Left colon (tissue), 2 donors: ENCODE results near the gene FARP2. TPM values are rescaled to one million over a fixed set of nuclear protein-coding genes. Genes with fewer than 3 reads are reported as not detected.

Experiments
- ATAC-seq: fragments of 200-7000 bp; cut with Tn5 transposase; one replicate; pipeline ENCODE4 v1.9.1; 2020; ENCODE audit warnings: mild to moderate bottlenecking, moderate library complexity
- DNase-seq, 2 donors: peaks; one replicate each; pipeline ENCODE4 v3.0.0-alpha.2; 2020
- intact Hi-C, 2 donors: fragments of 100-400 bp; cut with DNase I in 1 of 2; cut with micrococcal nuclease in 1 of 2; formaldehyde crosslinking; loops; one replicate each; pipeline versions ENCODE4 v1.11.2 to v1.14.0; 2022; cut with DNase I, micrococcal nuclease
- total RNA-seq, 2 donors: library from RNA; stranded (reverse); fragmentation: NEBNext Ultra II Directional; extraction: Animal tissue kit (Norgen Biotek cat#: 25700); gene quantifications; one replicate each; pipeline ENCODE4 v1.2.1, GENCODE V29; 2021
- donor health status: DM: no; HTN: no; CAD: no.
- donor health status: DM: yes; HTN: yes; CAD: no.

FARP2 gene
- total RNA-seq, 2 donors from 2014 or later, result 126 to 138 TPM

DNA sequence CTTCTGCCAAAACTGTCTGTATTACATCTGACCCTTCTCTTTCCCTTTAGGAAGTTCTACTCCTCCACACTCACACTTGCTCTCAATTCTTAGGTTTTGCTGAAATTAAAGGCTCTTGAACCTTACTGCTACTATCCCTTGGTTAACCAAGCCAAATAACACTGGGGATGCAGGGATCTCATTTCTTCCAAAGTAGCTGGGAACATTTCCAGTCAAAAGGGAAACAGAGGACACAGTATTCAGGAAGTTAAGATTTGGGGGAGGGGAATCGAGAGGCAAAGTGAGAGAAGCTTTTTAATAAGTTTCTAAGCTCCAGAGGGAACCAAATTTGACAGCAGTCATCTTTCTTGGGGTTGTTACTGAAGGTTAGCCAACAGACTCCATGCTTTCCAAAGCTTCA is 34.2 kb upstream of the FARP2 start:
- DNase-seq (no peak), ATAC-seq (no peak)
- intact Hi-C loops, result no loop called here

DNA sequence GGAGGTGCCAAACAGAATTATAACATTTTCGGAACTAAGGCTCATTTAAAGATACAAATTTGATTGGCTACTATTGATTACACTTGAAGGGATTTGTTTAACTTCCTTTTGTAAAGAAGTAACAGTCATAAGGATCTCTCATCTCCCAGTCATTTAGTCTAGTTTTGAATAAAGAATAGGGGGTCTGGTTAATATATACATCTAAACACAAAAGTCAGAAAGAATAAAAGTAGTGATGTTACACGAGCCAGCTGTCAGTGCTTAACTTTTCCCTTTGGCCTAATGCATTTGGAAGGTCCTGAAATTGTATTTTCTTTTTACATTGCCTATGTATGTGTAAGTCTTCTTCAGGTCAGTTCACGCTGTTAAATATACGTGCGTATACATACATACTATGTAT is 32.3 kb upstream of the FARP2 start:
- ATAC-seq (no peak), DNase-seq (no peak)
- intact Hi-C loops, result no loop called here

DNA sequence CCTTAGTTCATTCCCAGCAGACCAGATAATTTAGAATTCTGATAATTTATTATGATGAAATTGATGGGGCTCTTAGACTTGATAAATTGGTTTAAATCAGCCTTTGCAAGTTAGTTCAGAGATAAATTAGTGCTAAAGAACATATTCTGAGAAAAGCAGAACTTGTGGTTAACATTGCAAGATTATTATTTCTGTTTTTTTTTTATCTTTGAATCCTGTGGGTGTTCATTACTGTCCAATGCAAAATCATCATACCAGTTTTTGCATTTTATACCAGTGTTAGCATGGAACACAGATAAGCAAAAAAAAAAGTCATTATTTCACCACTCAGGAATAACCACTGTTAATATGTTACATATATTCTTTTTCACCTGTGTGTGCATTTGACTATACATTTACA is 31.3 kb upstream of the FARP2 start:
- DNase-seq, result no peak
- ATAC-seq, result no peak
- intact Hi-C loops, result no loop called here

- DNase-seq (no peak), ATAC-seq (no peak)
- intact Hi-C loops, result no loop called here
Measured at GRCh38 chr2:241325257-241325656, 30.8 kb upstream of the FARP2 start.

DNA sequence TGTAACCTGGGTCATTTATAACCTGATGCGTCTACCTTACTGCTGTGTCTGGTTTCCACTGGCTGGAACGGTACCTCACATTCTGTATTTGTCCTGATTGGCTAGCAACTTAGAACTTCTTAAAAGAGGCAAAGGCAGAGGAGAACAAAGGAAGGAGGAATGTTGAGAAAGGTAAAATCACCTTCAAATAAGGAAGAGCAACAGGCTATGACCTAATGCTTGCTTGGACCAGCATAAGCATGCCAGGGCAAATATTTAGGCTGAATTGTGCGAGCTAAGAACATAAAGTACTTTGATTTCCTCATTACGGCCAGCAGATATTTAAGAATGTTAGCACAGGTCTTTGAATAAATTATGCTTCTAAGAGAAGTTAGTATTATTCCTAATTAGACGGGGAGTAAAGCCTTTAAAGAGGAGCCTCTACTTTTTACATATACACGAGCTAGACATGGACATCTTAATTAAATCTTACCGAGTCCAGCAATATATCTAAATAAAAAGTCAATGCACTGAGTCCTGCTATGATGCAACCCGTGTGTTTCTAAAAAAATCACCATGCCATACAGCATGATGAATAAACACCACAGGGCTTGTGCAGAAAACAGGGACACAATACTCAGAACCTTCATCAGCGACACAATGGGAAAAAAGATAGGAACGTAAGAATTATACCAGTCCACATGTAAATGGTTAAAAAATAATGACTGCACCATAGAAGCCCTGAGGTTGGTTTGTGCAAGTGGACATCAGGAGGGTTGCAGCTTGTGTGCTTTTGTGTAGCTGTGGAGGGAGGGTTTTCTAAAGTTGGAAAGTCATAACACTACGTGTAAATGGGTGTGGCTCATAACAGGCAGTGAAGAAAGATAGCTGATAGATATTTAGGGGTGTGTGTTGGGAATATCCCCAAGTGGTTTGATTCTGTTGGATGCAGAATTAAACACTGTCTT is 26.1 kb upstream of the FARP2 start:
- intact Hi-C loops, result no loop called here
- ATAC-seq, result peak; percentile 50
- no peak for DNase-seq

GRCh38 chr2:241330616-241330981 is 25.5 kb upstream of the FARP2 start:
- intact Hi-C loops, result no loop called here
- DNase-seq (no peak), ATAC-seq (no peak)

DNA sequence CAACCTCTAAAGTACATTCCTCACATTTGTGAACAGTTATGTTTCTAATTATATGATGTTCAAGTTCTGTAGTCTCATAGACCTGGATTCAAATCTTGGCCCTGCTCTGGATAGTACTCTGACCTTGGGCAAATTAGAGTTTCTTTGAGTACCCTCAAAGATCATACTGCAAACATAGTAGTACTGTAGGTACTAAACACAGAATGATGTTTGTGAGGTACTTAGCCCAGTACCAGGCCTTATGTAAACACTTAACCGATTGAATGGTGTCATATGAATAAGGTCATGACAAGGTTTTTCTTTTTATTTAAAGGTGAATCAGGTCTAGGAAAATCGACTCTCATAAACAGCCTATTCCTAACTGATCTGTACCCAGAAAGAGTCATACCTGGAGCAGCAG is 21.3 kb upstream of the FARP2 start:
- intact Hi-C loops, result no loop called here
- ATAC-seq, result no peak
- DNase-seq, result no peak

- intact Hi-C loops, result no loop called here
- no peak for ATAC-seq
- DNase-seq, result no peak
Measured at GRCh38 chr2:241339839-241340630, 16.1 kb upstream of the FARP2 start.

DNA sequence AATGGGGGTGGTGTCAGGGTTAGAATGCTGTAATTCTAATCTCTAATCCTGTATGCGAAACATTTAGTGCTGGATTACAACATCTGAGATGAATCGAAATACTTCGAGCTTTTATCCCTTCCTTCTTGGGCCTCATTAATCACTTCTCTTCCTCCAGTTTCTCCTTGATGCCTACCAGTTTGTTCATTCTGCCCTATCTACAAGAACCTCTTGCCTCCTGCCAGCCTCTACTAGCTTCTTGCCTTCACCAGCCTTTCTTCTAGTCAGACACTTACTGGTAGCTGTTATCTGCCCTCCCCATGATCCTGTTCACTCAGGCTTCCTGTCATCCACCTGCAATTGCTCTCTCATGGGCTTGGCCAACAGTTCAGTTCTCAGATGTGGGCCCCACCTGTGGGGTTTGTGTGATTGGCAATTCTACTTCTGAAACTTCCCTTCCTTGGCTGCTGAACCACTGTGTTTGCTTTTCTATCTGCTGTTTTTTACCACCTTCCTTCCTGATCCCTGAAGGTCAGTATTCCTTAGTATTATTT is 15.4 kb upstream of the FARP2 start:
- intact Hi-C loops, result no loop called here
- DNase-seq, result peak in 1 of 2 donors; percentile 24
- peak; percentile 91 for ATAC-seq

DNA sequence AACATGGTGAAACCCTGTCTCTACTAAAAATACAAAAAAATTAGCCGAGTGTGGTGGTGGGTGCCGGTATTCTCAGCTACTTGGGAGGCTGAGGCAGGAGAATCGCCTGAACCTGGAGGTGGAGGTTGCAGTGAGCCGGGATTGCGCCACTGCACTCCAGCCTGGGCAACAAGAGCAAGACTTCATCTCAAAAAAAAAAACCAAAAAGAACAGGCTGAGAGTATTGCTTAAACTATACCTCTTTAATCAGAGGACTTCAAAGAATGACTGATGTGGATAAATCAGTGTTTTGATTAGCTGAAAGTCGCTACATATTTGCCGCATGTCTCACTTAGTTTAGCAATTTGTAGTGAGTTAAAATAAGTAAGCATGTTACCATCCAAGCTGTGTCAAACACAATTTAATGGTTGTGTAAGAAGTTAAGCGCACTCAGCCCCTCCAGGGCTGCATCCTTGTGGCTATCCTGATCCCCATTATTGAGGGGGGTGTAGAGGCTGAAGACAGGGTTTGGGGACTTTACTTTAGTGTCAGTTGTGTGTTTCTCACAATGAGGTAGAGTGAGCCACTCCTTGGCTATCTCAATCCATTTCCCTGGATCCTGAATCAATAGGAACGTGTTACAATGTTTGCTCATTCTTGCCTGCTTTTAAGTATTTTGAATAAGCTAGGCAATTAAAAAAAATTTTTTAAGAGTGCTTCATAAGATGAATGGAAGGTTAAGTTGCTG is 11.0 kb upstream of the FARP2 start:
- no peak for ATAC-seq
- no peak for DNase-seq
- intact Hi-C loops, result no loop called here

DNA sequence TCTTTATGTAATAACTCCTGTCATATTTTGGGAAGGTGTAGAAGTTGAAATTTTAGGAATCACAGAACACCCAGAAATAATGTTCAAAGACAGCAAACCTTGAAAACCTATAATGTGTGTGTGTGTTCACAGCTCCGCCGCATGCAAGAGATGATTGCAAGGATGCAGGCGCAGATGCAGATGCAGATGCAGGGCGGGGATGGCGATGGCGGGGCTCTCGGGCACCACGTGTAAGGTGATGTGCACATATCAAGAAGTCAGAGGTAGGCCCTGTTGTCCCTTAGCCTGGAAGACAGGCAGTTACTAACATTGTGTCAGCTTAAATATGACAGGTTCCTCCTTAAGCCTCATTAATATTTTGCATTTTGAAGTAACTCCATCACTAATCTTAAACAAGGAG is 6.1 kb upstream of the FARP2 start:
- ATAC-seq (no peak), DNase-seq (no peak)
- intact Hi-C loops, result no loop called here

DNA sequence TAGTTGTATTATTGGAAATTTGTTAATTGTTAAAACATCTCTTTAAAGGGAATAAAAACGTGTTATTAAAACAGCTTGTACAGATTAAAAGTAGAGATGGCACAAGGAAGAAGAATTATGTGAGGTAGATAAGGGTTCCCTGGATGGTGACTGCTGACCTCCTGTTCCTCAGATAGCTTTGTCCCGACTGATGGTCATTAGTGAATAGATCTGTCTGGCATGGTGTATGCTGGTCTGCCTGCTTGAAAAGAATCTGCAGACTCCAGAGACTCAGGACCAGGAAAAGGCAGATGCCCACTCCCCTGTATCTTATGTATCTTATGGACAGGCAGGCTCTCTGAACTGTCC is 5.6 kb upstream of the FARP2 start:
- no peak for DNase-seq
- intact Hi-C loops, result no loop called here
- ATAC-seq, result no peak

DNA sequence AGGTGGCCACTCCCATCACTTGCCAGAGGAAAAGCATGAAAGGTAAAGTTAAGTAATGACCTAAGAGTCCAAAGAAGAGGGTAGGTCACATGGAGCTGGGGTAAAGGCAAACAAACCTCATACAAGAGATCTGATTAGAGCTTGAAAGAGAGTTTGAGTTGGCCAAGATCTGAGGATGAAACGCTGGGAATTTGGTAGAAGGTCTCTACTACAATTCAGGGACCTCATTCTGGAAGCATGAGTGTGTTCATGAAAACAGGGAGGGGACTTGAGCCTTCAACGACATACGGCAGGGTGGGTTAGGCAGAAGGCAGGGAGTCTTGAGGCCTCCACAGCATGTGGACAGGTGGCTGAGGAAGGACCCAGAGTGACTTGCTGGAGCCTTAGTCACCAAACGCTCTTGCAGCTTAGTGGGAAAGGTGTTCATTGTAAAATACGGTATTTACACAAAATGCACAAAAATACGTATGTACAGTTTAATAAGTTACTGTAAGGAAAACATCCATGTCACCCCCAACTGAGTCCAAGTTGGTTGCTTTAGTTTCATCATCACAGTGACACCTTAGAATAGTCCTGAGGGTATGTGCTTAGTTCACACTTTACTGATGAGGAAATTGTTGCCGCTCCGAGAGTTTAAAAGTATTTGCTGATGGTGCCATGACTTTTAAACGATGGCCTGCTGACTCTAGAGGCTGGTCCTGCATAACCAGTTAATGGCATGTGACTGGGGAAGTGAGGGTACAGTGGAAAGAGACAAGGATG is 5.0 kb upstream of the FARP2 start:
- intact Hi-C loops, result no loop called here
- peak; percentile 41 for ATAC-seq
- DNase-seq, result no peak

- intact Hi-C loops, result no loop called here
- ATAC-seq (peak; percentile 20), DNase-seq (no peak)
Measured at GRCh38 chr2:241351640-241352031, 4.4 kb upstream of the FARP2 start.

DNA sequence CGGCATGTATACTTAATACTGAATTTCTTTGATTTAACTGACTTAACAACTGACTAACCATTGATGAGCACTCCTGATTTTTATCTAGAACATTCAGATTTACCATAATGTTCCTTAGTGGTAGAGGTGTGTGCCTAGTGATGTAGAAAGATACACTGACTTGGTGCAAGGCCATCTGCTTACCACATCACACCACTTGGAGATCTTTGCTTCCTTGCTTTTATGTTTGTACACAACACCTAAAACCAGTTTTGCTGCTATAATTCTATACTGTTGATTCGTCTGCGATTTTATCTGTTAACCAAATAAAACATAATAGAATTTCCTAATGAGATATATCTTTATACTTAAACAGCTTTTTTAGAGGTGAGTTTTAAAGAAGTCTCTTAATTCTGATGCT is 3.9 kb upstream of the FARP2 start:
- ATAC-seq (no peak), DNase-seq (no peak)
- intact Hi-C loops, result no loop called here

DNA sequence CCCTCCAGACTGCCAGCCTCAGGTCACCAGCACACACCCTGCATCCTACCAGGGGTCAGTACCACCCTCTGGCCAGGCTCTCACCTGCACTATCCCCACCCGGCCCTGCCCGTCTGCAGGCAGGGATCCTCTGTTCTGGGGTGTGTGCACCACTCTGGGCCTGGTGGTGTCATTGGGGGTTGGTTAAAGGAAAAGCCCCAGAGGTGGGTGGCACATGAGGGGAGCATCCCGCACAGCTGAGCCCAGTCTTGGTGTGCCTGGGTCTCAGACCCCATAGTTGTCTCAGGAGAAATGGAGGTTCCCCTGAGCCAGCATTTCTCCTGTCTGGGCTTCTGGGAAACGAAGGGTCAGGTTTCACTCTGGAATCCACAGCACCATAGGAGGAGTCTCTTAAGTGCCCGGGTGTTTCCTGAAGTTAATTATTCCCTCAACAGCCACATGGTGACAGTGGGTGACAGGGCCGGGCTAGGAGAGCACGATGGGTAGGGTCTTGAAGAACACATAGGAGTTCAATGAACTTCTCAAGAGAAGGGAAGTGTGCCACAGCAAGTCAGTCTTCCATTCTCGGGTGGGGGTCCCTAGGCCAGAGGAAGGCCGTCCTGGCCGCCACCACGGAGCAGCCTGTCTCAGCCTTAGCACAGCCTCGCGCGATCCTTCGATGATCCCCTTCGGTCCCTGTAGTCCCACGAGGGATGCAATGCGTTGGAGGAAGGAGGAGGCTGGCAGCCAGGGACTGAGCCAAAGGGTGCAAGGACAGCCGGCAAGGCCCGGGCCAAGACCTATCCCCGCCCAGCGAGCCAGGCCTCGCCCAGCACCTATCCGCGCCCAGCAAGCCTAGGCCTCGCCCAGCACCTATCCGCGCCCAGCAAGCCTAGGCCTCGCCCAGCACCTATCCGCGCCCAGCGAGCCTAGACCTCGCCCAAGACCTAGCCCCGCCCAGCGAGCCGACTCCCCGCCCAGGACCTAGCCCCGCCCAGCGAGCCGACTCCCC is 1.1 kb upstream of the FARP2 start:
- DNase-seq (peak; percentile 92 to 95), ATAC-seq (peak; percentile 53)
- intact Hi-C loops, result no loop called here

DNA sequence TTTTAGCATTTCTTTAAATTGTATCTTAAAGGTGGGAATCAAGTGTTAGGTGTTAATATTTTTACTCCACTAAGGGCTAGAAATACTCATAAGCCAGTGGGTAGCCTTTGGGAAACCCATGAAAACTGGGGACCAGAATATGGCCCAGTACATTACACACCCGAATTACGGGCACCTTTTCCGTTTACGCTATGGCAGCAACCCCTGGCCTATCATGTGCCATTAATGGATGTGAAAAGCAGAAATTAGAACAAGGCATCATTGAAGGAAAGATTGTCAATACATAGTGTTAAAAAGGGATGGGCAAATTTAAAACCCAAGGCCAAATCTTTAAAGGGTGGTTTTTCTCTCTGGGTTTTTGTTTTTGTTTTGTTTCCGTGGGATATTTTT is 781 bp downstream of the FARP2 start:
- ATAC-seq, result no peak
- DNase-seq, result no peak
- intact Hi-C loops, result no loop called here

DNA sequence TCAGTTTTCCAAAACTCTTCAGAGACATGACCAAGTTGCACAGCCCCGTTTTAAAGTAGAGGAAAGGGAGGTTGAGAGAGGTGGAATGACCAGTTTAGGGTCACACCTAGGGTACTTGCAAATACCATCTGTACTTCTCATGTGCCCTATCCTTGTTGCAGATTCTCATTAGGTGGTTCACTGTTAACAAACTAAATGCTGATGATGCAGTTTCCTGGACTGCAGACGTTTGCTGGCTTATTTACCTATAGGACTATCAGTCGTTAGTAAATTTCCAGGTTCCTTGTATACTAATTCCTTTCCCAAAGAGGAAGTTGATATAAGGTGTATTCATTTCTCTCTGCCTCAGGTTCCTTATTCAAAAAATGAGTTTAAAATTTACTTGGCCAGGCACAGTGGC is 1.4 kb downstream of the FARP2 start:
- DNase-seq, result no peak
- intact Hi-C loops, result no loop called here
- no peak for ATAC-seq
